Type B pancreatic cell (in vitro differentiated cells): Measurements from ENCODE around the gene C19orf81. TPM values are rescaled to one million over a fixed set of nuclear protein-coding genes. Genes with fewer than 3 reads are reported as not detected.

Experiments used
- DNase-seq: peaks from one replicate; pipeline ENCODE4 v3.0.0; 2021; ENCODE audit warnings: mixed read lengths; ENCODE audit not compliant: unreplicated experiment; ENCODE audit errors: extremely low spot score
- H3K27ac Mint-ChIP-seq: 2 replicates; pipeline ENCODE4 v1.8.0; 2021; ENCODE audit warnings: mild to moderate bottlenecking, mixed read lengths
- H3K27me3 Mint-ChIP-seq: 2 replicates; pipeline ENCODE4 v1.8.0; 2021; ENCODE audit warnings: mixed read lengths
- H3K36me3 Mint-ChIP-seq: 2 replicates; pipeline ENCODE4 v1.8.0; 2021; ENCODE audit warnings: mixed read lengths
- H3K4me1 Mint-ChIP-seq: one replicate; pipeline ENCODE4 v1.8.0; 2021; ENCODE audit warnings: mixed read lengths; ENCODE audit not compliant: unreplicated experiment
- H3K4me3 Mint-ChIP-seq: 2 replicates; pipeline ENCODE4 v1.8.0; 2021; ENCODE audit warnings: mild to moderate bottlenecking, mixed read lengths
- H3K9me3 Mint-ChIP-seq: 2 replicates; pipeline ENCODE4 v1.8.0; 2021; ENCODE audit warnings: mixed read lengths
- total RNA-seq: library from RNA; stranded (reverse); gene quantifications from 2 replicates; pipeline ENCODE4 v1.2.1, GENCODE V29; 2021; ENCODE audit warnings: low replicate concordance
- TF ChIP-seq, protein P1 (sequence below): fragments of 200-600 bp; sonication (generic); conservative IDR thresholded peaks from 2 replicates; pipeline ENCODE4 v1.5.0; 2021; ENCODE audit warnings: antibody characterized with exemption, mild to moderate bottlenecking

C19orf81 gene
- total RNA-seq, 1 donor from 2014 or later: 3.7 TPM

DNA sequence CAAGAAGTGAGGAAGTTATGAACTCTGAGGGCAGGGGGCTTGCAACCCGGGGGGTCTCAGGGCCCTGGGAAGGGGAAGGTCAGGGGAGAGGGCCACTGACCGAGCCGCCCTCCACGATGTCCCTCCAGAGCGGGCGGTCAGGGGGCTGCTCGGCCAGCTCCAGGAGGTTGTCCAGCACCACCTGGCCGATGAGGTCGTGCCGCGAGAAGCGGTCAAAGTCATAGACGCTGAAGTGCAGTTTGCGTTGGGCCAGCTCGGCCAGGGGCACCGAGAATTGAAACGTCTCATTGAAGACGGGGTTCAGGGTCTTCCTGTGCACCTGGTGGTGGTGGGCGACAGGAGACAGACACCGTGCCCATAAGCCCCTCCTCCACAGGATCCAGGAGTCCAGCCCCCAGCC is 20.1 kb upstream of the C19orf81 start:
- Mint-ChIP-seq H3K4me1 (no peaks in the 10 kb centered on the region), H3K36me3 (no peaks in the 10 kb centered on the region), H3K27ac (no peak overlapping the region), H3K4me3 (no peak overlapping the region), H3K9me3 (no peaks in the 10 kb centered on the region), H3K27me3 (peaks cover 39% of the 10 kb centered on the region)
- TF ChIP-seq, protein P1, sequence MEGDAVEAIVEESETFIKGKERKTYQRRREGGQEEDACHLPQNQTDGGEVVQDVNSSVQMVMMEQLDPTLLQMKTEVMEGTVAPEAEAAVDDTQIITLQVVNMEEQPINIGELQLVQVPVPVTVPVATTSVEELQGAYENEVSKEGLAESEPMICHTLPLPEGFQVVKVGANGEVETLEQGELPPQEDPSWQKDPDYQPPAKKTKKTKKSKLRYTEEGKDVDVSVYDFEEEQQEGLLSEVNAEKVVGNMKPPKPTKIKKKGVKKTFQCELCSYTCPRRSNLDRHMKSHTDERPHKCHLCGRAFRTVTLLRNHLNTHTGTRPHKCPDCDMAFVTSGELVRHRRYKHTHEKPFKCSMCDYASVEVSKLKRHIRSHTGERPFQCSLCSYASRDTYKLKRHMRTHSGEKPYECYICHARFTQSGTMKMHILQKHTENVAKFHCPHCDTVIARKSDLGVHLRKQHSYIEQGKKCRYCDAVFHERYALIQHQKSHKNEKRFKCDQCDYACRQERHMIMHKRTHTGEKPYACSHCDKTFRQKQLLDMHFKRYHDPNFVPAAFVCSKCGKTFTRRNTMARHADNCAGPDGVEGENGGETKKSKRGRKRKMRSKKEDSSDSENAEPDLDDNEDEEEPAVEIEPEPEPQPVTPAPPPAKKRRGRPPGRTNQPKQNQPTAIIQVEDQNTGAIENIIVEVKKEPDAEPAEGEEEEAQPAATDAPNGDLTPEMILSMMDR: no peak
- DNase-seq: no peak

DNA sequence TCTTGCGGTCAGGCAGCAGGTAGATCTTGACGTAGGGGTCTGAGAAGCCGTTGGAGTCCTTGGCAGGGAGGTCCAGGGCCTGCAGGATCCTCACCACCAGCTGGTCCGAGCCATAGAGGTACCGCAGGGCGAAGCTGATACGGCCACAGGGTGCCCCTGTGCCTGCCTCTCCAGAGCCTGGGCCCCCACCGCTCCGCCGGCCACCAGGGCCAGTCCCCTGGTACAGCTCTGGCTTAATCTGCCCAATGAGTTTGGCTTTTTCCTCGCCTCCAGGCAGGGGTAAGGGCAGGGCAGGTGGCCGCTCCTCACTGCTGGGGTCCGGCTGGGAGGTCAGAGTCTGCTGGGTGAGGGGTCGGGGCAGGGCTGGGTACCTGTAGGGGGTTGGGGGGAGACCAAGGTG is 19.4 kb upstream of the C19orf81 start:
- Mint-ChIP-seq H3K36me3 (no peaks in the 10 kb centered on the region), H3K27ac (no peak overlapping the region), H3K27me3 (peaks cover 39% of the 10 kb centered on the region), H3K4me1 (no peaks in the 10 kb centered on the region), H3K4me3 (no peak overlapping the region), H3K9me3 (no peaks in the 10 kb centered on the region)
- TF ChIP-seq, protein P1: no peak
- no peak for DNase-seq

- H3K4me1 Mint-ChIP-seq: no peaks in the 10 kb centered on the region
- H3K27me3 Mint-ChIP-seq: peaks cover 50% of the 10 kb centered on the region
- H3K36me3 Mint-ChIP-seq: no peaks in the 10 kb centered on the region
- H3K9me3 Mint-ChIP-seq: no peaks in the 10 kb centered on the region
- TF ChIP-seq, protein P1: no peak
- H3K27ac Mint-ChIP-seq: no peak overlapping the region
- no peak overlapping the region for H3K4me3 Mint-ChIP-seq
- no peak for DNase-seq
These were observed 17.0 kb upstream of the C19orf81 start for GRCh38 chr19:50632151-50632835.

GRCh38 chr19:50633359-50633758 is 15.9 kb upstream of the C19orf81 start:
- DNase-seq: no peak
- Mint-ChIP-seq H3K4me3 (no peak overlapping the region), H3K27me3 (peaks cover 53% of the 10 kb centered on the region), H3K4me1 (no peaks in the 10 kb centered on the region), H3K9me3 (no peaks in the 10 kb centered on the region), H3K36me3 (no peaks in the 10 kb centered on the region), H3K27ac (no peak overlapping the region)
- TF ChIP-seq, protein P1: no peak

GRCh38 chr19:50633973-50634372 is 15.3 kb upstream of the C19orf81 start:
- Mint-ChIP-seq H3K36me3 (no peaks in the 10 kb centered on the region), H3K4me3 (no peak overlapping the region), H3K4me1 (no peaks in the 10 kb centered on the region), H3K9me3 (no peaks in the 10 kb centered on the region), H3K27ac (no peak overlapping the region), H3K27me3 (peaks cover 55% of the 10 kb centered on the region)
- DNase-seq: no peak
- TF ChIP-seq, protein P1: no peak
